ENCODE data around the gene CIAO1.

CIAO1 gene

GRCh38 chr2:96315400-96316071 is 49.5 kb downstream of the CIAO1 start:
- no peak for TF ChIP-seq SUZ12 (IDR thresholded peaks at IDR 0.05)
- TF ChIP-seq ZNF384 (IDR thresholded peaks at IDR 0.05) = no peak
- no peak for TF ChIP-seq PKNOX1 (IDR thresholded peaks at IDR 0.05)
- no peak for TF ChIP-seq SP1 (IDR thresholded peaks at IDR 0.05)
- TF ChIP-seq FOXK2 (IDR thresholded peaks at IDR 0.05) = no peak
- no peak for TF ChIP-seq HDGF (IDR thresholded peaks at IDR 0.05; ENCODE audit: borderline replicate concordance)
- TF ChIP-seq BHLHE40 (IDR thresholded peaks at IDR 0.05; ENCODE audit: borderline replicate concordance) = no peak
- POLR2A ChIA-PET = interaction anchor here (0.6 to 1.9 kb wide), 5 partner anchors 8 to 107 kb away, joined by 3 to 7 read pairs (median 5); partner anchors contain the start of genes ITPRIPL1 and NCAPH
- CTCF ChIA-PET = interaction anchor here (0.8 kb wide), 1 partner anchor 8 kb away, joined by 3 read pairs; no protein-coding TSS in a partner anchor
- DNase-seq (ENCODE audit: extremely low spot score) = no peak

- no peak for DNase-seq (ENCODE audit: extremely low spot score)
- POLR2A ChIA-PET = interaction anchor here (1.9 kb wide), 1 partner anchor 8 kb away, joined by 6 read pairs; the partner anchor contains the start of gene ITPRIPL1
- CTCF ChIA-PET = no interaction called here
- TF ChIP-seq ARNT (IDR thresholded peaks at IDR 0.05) (no peak), FOXM1 (IDR thresholded peaks at IDR 0.05; ENCODE audit: borderline replicate concordance) (no peak), FOXK2 (IDR thresholded peaks at IDR 0.05) (no peak), ELF4 (IDR thresholded peaks at IDR 0.05) (no peak), SUZ12 (IDR thresholded peaks at IDR 0.05) (no peak), ZNF384 (IDR thresholded peaks at IDR 0.05) (no peak), TARDBP (IDR thresholded peaks at IDR 0.05) (no peak), SP1 (IDR thresholded peaks at IDR 0.05) (no peak), LEF1 (IDR thresholded peaks at IDR 0.05; ENCODE audit: borderline replicate concordance) (no peak), BHLHE40 (IDR thresholded peaks at IDR 0.05; ENCODE audit: borderline replicate concordance) (no peak), NFRKB (IDR thresholded peaks at IDR 0.05) (no peak), FOXA1 (IDR thresholded peaks at IDR 0.05) (no peak), L3MBTL2 (conservative IDR thresholded peaks at IDR 0.05) (no peak), HDGF (IDR thresholded peaks at IDR 0.05; ENCODE audit: borderline replicate concordance) (no peak), CTBP1 (IDR thresholded peaks at IDR 0.05; ENCODE audit: borderline replicate concordance) (no peak), PKNOX1 (IDR thresholded peaks at IDR 0.05) (no peak)
Observed at GRCh38 chr2:96316999-96317398, 51.0 kb downstream of the CIAO1 start.

DNA sequence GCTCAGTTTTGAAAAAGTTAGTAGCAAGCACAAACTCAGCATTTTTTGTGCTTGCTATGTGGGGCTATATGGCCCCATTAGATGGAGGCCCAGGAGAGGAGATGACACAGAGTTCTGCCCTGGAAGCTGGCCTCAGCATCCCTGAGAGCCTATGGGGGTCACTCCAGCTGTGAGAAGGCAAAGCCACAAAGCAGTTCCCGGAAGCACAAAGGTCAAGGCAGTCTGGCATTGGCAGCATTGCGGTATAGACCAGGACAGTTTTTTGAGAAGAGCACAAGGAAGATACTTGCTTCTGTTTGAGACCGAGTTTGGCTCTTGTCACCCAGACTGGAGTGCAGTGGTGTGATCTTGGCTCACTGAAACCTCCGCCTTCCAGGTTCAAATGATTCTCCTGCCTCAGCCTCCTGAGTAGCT is 51.6 kb downstream of the CIAO1 start:
- POLR2A ChIA-PET = no interaction called here
- DNase-seq (ENCODE audit: extremely low spot score) = no peak
- no peak for TF ChIP-seq LEF1 (IDR thresholded peaks at IDR 0.05; ENCODE audit: borderline replicate concordance)
- no peak for TF ChIP-seq SUZ12 (IDR thresholded peaks at IDR 0.05)
- no peak for TF ChIP-seq L3MBTL2 (conservative IDR thresholded peaks at IDR 0.05)
- no peak for TF ChIP-seq FOXK2 (IDR thresholded peaks at IDR 0.05)
- no peak for TF ChIP-seq CTBP1 (IDR thresholded peaks at IDR 0.05; ENCODE audit: borderline replicate concordance)
- TF ChIP-seq PKNOX1 (IDR thresholded peaks at IDR 0.05) = no peak
- TF ChIP-seq BHLHE40 (IDR thresholded peaks at IDR 0.05; ENCODE audit: borderline replicate concordance) = no peak
- no peak for TF ChIP-seq SP1 (IDR thresholded peaks at IDR 0.05)
- TF ChIP-seq NFRKB (IDR thresholded peaks at IDR 0.05) = no peak
- no peak for TF ChIP-seq TARDBP (IDR thresholded peaks at IDR 0.05)
- no peak for TF ChIP-seq FOXM1 (IDR thresholded peaks at IDR 0.05; ENCODE audit: borderline replicate concordance)
- TF ChIP-seq ELF4 (IDR thresholded peaks at IDR 0.05) = no peak
- TF ChIP-seq ARNT (IDR thresholded peaks at IDR 0.05) = no peak
- TF ChIP-seq ZNF384 (IDR thresholded peaks at IDR 0.05) = no peak
- CTCF ChIA-PET = no interaction called here

GRCh38 chr2:96318723-96319122 is 52.7 kb downstream of the CIAO1 start:
- no peak for DNase-seq (ENCODE audit: extremely low spot score)
- no peak for TF ChIP-seq LEF1 (IDR thresholded peaks at IDR 0.05; ENCODE audit: borderline replicate concordance)
- no peak for TF ChIP-seq SP1 (IDR thresholded peaks at IDR 0.05)
- TF ChIP-seq TARDBP (IDR thresholded peaks at IDR 0.05) = no peak
- no peak for TF ChIP-seq HDGF (IDR thresholded peaks at IDR 0.05; ENCODE audit: borderline replicate concordance)
- TF ChIP-seq PKNOX1 (IDR thresholded peaks at IDR 0.05) = no peak
- no peak for TF ChIP-seq FOXA1 (IDR thresholded peaks at IDR 0.05)
- TF ChIP-seq FOXM1 (IDR thresholded peaks at IDR 0.05; ENCODE audit: borderline replicate concordance) = no peak
- TF ChIP-seq FOXK2 (IDR thresholded peaks at IDR 0.05) = no peak
- no peak for TF ChIP-seq ELF4 (IDR thresholded peaks at IDR 0.05)
- TF ChIP-seq L3MBTL2 (conservative IDR thresholded peaks at IDR 0.05) = no peak
- no peak for TF ChIP-seq SUZ12 (IDR thresholded peaks at IDR 0.05)
- no peak for TF ChIP-seq CTBP1 (IDR thresholded peaks at IDR 0.05; ENCODE audit: borderline replicate concordance)
- no peak for TF ChIP-seq ARNT (IDR thresholded peaks at IDR 0.05)
- no peak for TF ChIP-seq NFRKB (IDR thresholded peaks at IDR 0.05)
- TF ChIP-seq BHLHE40 (IDR thresholded peaks at IDR 0.05; ENCODE audit: borderline replicate concordance) = no peak
- ChIA-PET POLR2A (interaction anchor here (3.8 kb wide), 2 partner anchors 12 to 15 kb away, joined by 60 to 76 read pairs; partner anchors contain the start of genes NCAPH and SNRNP200), CTCF (no interaction called here)

DNA sequence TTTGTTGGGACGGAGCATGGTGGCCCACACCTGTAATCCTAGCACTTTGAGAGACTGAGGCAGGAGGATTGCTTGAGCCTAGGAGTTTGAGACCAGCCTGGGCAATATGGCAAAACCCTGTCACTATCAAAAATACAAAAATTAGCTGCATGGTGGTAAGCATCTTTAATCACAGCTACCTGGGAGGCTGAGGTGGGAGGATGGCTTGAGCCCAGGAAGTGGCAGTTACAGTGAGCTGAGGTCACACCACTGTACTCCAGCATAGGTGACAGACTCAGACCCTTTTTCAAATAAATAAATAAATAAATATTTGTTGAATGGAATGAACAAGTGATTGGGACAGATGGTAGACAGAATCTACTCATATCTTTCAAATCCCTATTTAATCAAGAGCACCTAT is 53.4 kb downstream of the CIAO1 start:
- ChIA-PET POLR2A (interaction anchor here (1.7 to 3.8 kb wide), 3 partner anchors 12 to 111 kb away, joined by 3 to 76 read pairs (median 60); partner anchors contain the start of genes NCAPH and SNRNP200), CTCF (no interaction called here)
- no peak for DNase-seq (ENCODE audit: extremely low spot score)
- no peak for TF ChIP-seq ZNF384 (IDR thresholded peaks at IDR 0.05)

Data from HEK293T (cell line).